ENCODE measurements around the gene C11orf91. TPM values are rescaled to one million over a fixed set of nuclear protein-coding genes. Genes with fewer than 3 reads are reported as not detected.
A peak's percentile ranks its signal among the peaks of the same experiment; 100 is the strongest.

C11orf91 gene
- total and polyA plus RNA-seq, 2 donors (not counting 1 experiment from before 2014, with no cell fraction given) = 0.12 TPM; not detected in 1

DNA sequence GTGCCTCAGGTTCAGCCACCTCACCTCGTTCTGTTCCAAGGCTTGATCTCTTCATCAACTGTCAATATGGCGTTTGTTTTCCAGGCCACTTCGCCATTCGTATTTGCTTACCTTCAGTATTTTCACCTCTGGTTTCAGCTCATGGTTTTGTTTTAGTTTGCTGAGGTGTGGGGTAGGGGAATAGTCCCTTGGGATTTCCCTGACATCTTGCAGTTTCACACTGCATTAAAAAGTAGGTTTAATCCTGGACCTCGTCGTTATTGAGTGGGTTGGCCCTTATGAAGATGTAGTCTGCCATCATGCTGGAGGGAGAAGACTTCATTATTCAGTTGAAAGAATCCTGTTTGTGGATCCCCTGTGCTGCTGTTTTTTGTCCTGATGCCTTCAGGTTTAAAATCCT lies 46.0 kb downstream of the C11orf91 start:
- Histone ChIP-seq H3K27ac (ENCODE audit: insufficient read depth, low read length) (no peak overlapping the region), H3K36me3 (ENCODE audit: control insufficient read depth, insufficient read depth, low read length) (no peaks in the 10 kb centered on the region), H3K79me2 (ENCODE audit: control insufficient read depth, insufficient read depth, low read length) (no peaks in the 10 kb centered on the region), H3K27me3 (ENCODE audit: control insufficient read depth, insufficient read depth, low read length) (no peaks in the 10 kb centered on the region), H3K4me2 (ENCODE audit: extremely low read depth, insufficient read depth, low read length) (no peak overlapping the region), H3K9ac (ENCODE audit: insufficient read depth, low read length) (no peak overlapping the region), H3K4me3 (replicated peaks in 1 of 4; ENCODE audit: control extremely low read depth in 1 of 4, insufficient read depth in 1 of 4, low read depth in 3 of 4, low read length in 4 of 4) (no peak overlapping the region), H3K4me1 (ENCODE audit: control insufficient read depth, extremely low read depth, insufficient read depth, low read length) (no peaks in the 10 kb centered on the region), H4K20me1 (ENCODE audit: control insufficient read depth, extremely low read depth, insufficient read depth, low read length) (no peaks in the 10 kb centered on the region), H3K9me3 (ENCODE audit: control insufficient read depth, insufficient read depth, low read depth, low read length) (no peaks in the 10 kb centered on the region), H2AFZ (ENCODE audit: low read length) (no peak overlapping the region)
- TF ChIP-seq EZH2 (IDR thresholded peaks at IDR 0.05; ENCODE audit: low read length, missing control alignments) = no peak
- TF ChIP-seq, protein P1, sequence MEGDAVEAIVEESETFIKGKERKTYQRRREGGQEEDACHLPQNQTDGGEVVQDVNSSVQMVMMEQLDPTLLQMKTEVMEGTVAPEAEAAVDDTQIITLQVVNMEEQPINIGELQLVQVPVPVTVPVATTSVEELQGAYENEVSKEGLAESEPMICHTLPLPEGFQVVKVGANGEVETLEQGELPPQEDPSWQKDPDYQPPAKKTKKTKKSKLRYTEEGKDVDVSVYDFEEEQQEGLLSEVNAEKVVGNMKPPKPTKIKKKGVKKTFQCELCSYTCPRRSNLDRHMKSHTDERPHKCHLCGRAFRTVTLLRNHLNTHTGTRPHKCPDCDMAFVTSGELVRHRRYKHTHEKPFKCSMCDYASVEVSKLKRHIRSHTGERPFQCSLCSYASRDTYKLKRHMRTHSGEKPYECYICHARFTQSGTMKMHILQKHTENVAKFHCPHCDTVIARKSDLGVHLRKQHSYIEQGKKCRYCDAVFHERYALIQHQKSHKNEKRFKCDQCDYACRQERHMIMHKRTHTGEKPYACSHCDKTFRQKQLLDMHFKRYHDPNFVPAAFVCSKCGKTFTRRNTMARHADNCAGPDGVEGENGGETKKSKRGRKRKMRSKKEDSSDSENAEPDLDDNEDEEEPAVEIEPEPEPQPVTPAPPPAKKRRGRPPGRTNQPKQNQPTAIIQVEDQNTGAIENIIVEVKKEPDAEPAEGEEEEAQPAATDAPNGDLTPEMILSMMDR (conservative IDR thresholded peaks at IDR 0.05 in 1 of 2, IDR thresholded peaks at IDR 0.05 in 1 of 2; ENCODE audit: low read depth in 1 of 2, low read length in 2 of 2) = no peak
- no peak for DNase-seq (ENCODE audit: low read depth in 2 of 2)

DNA sequence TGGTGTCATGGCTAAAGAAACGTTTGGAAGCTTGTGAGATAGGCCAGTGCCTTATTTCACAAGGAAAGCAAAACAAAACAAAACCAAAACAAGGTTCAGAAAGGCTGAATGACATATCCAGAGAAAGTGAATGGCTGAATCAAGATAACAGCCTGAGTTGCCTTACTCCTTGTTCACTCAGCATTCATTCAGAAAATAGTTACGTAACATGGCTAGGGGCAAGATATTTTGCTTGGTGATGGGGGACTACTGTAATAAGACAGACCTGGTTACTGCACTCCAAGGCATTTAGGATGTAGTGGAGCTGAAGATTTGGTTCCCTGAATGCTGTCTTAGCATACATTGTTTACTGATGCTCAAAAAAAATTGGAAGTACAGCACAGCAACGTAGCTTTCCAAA lies 47.7 kb downstream of the C11orf91 start:
- Histone ChIP-seq H3K79me2 (ENCODE audit: control insufficient read depth, insufficient read depth, low read length) (no peaks in the 10 kb centered on the region), H3K36me3 (ENCODE audit: control insufficient read depth, insufficient read depth, low read length) (no peaks in the 10 kb centered on the region), H3K27me3 (ENCODE audit: control insufficient read depth, insufficient read depth, low read length) (no peaks in the 10 kb centered on the region), H3K27ac (ENCODE audit: insufficient read depth, low read length) (no peak overlapping the region), H3K9me3 (ENCODE audit: control insufficient read depth, insufficient read depth, low read depth, low read length) (no peaks in the 10 kb centered on the region), H3K4me3 (replicated peaks in 1 of 4; ENCODE audit: control extremely low read depth in 1 of 4, insufficient read depth in 1 of 4, low read depth in 3 of 4, low read length in 4 of 4) (no peak overlapping the region), H3K4me2 (ENCODE audit: extremely low read depth, insufficient read depth, low read length) (no peak overlapping the region), H4K20me1 (ENCODE audit: control insufficient read depth, extremely low read depth, insufficient read depth, low read length) (no peaks in the 10 kb centered on the region), H2AFZ (ENCODE audit: low read length) (no peak overlapping the region), H3K4me1 (ENCODE audit: control insufficient read depth, extremely low read depth, insufficient read depth, low read length) (no peaks in the 10 kb centered on the region), H3K9ac (ENCODE audit: insufficient read depth, low read length) (no peak overlapping the region)
- DNase-seq (ENCODE audit: low read depth in 2 of 2) = no peak
- no peak for TF ChIP-seq EZH2 (IDR thresholded peaks at IDR 0.05; ENCODE audit: low read length, missing control alignments)
- TF ChIP-seq, protein P1 (conservative IDR thresholded peaks at IDR 0.05 in 1 of 2, IDR thresholded peaks at IDR 0.05 in 1 of 2; ENCODE audit: low read depth in 1 of 2, low read length in 2 of 2) = no peak

DNA sequence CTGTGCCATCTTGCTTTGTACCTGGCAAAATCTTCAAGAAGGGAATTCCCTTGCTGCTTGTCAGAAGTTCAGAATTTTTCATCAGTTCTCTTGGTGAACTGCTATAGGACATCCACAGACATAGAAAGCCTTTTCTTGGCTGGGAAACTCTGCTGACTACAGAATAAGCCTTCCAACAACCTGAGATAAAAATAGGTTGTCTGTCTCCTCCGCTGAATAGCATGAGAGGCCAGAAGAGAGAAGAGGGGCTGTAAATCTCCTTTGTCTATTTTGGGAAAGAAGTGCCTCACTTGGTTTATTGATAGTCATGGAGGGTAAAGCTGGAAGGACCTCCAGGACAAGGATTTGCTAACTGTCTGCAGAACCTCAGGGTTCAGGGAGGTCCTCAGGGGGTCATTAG lies 48.2 kb downstream of the C11orf91 start:
- H4K20me1 ChIP-seq (ENCODE audit: control insufficient read depth, extremely low read depth, insufficient read depth, low read length) = no peaks in the 10 kb centered on the region
- no peak overlapping the region for H3K4me3 ChIP-seq (replicated peaks in 1 of 4; ENCODE audit: control extremely low read depth in 1 of 4, insufficient read depth in 1 of 4, low read depth in 3 of 4, low read length in 4 of 4)

More for the DNA sequence above, 48.2 kb downstream of the C11orf91 start:
- no peak overlapping the region for H3K9ac ChIP-seq (ENCODE audit: insufficient read depth, low read length)
- H3K36me3 ChIP-seq (ENCODE audit: control insufficient read depth, insufficient read depth, low read length) = no peaks in the 10 kb centered on the region
- no peaks in the 10 kb centered on the region for H3K79me2 ChIP-seq (ENCODE audit: control insufficient read depth, insufficient read depth, low read length)
- TF ChIP-seq, protein P1 (conservative IDR thresholded peaks at IDR 0.05 in 1 of 2, IDR thresholded peaks at IDR 0.05 in 1 of 2; ENCODE audit: low read depth in 1 of 2, low read length in 2 of 2) = no peak
- TF ChIP-seq EZH2 (IDR thresholded peaks at IDR 0.05; ENCODE audit: low read length, missing control alignments) = no peak
- DNase-seq (ENCODE audit: low read depth in 2 of 2) = peak in 1 of 2 donors; percentile 1
- no peaks in the 10 kb centered on the region for H3K27me3 ChIP-seq (ENCODE audit: control insufficient read depth, insufficient read depth, low read length)
- no peak overlapping the region for H2AFZ ChIP-seq (ENCODE audit: low read length)
- H3K27ac ChIP-seq (ENCODE audit: insufficient read depth, low read length) = no peak overlapping the region
- H3K9me3 ChIP-seq (ENCODE audit: control insufficient read depth, insufficient read depth, low read depth, low read length) = no peaks in the 10 kb centered on the region
- H3K4me2 ChIP-seq (ENCODE audit: extremely low read depth, insufficient read depth, low read length) = no peak overlapping the region
- no peaks in the 10 kb centered on the region for H3K4me1 ChIP-seq (ENCODE audit: control insufficient read depth, extremely low read depth, insufficient read depth, low read length)

All from fibroblast of lung (primary cell).